ENCODE data around the gene SEMA4C. TPM values are rescaled to one million over a fixed set of nuclear protein-coding genes. Genes with fewer than 3 reads are reported as not detected.

The SEMA4C gene
- polyA plus RNA-seq, 2 of the 4 experiments (the other 2 are of a cell fraction), result 11.0 to 14.4 TPM

DNA sequence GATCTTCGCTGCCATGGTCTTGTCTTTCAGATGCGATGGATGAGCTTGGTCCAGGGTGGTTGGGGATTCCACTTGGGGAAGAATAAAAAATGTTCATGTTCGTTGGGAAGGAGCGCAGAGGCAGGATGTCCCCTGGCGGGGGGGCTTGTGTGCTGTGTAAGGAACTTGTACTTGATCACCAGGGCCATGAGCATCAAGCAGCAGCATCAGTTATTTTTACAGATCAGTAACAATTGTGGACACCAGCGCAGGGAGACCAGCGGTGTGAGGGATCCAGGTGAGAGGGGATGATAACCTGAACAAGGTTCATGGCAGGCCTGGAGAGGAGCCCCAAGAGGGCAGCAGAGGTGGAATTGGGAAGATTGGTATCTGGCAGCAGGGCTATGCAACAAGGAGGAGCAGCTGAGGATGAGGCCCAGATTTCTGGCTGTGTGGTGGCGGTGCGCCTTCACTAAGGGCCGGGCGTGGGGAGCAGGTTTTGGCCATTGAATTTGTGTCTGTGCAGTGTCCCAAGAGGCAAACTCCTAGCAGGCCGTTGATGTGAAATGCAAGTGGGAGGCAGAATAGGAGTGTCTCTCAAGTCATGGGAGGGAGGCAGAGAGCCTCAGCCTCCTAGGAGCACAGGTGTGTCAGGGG, 49.9 kb downstream of the SEMA4C start:
- ChIA-PET POLR2A (no interaction called here), CTCF (interaction anchor here (0.9 to 3.7 kb wide), 7 partner anchors 12 to 293 kb away, joined by 3 to 18 read pairs (median 5); partner anchors contain the start of genes ANKRD36 and ANKRD39)
- 94% methylated on average over 12 of the region's 12 CpGs for WGBS (ENCODE audit: missing lambda C conversion rate)
- FAIRE-seq, result no peak
- Histone ChIP-seq H3K9me3 (no peaks in the 10 kb centered on the region), H3K4me3 (no peak overlapping the region), H3K4me1 (peaks cover 42% of the 10 kb centered on the region), H3K27ac (no peak overlapping the region), H3K4me2 (peak overlapping the region; percentile 81; the same call in 1 of the 3 replicates)
- no peak for DNase-seq (ENCODE audit: low read depth in 1 of 2, low spot score in 1 of 2)
- TF ChIP-seq FOXS1 (CRISPR knock-in tag; IDR thresholded peaks at IDR 0.05), result no peak
- no peak for TF ChIP-seq CHD2 (IDR thresholded peaks at IDR 0.05; ENCODE audit: low read length, partially characterized antibody)
- peak in 1 of 2 experiments; percentile 8; a peak in 1 of 5 replicates for TF ChIP-seq RAD21 (conservative IDR thresholded peaks at IDR 0.05 in 1 of 2, IDR thresholded peaks at IDR 0.05 in 1 of 2)
- no peak for TF ChIP-seq RCOR1 (IDR thresholded peaks at IDR 0.05; ENCODE audit: low read depth, low read length)
- ATAC-seq, result no peak

DNA sequence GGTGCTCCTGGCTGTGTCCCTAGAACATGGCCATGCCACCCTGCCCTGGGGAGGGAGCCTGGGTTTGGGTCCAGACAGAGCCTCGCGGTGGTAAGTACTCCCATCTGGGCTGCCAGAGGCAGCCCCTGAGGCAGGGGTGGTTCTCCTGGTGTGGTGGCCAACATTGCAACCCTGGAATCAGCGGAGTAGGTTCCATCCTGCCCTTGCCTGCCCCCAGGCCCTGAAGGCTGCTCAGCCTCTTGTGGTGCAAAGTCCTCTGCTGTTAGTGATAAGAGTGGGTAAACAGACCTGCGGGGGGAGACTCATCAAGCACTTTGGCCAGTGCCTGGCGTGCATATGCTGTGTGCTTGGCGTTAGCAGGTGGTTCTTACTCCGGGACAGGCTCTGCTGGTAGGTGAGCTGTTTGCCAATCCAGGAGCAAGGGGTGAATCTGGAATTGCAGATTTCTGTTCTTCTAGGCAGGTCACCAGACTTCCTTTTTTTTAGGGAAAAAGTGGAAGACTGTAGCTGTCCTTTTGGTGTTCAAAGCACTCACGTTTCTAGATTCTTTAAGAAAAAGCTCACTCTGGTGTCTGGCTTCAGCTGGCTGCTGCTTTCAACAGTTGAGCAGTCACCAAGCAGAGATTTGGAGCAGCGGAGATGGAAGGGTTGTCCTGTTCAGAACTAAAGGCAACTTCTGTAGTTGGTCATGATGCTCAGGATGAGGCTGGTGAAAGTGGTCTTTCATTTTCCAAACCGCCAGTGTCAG, 50.6 kb downstream of the SEMA4C start:
- Histone ChIP-seq H3K4me2 (peak overlapping the region; percentile 81), H3K9me3 (no peaks in the 10 kb centered on the region), H3K27ac (no peak overlapping the region; a peak in 1 of 6 replicates), H3K4me1 (peaks cover 39% of the 10 kb centered on the region), H3K4me3 (no peak overlapping the region)
- ChIA-PET POLR2A (no interaction called here), CTCF (interaction anchor here (0.9 to 3.7 kb wide), 9 partner anchors 9 to 294 kb away, joined by 3 to 18 read pairs (median 4); partner anchors contain the start of genes ANKRD36 and ANKRD39)
- TF ChIP-seq RFX5 (IDR thresholded peaks at IDR 0.05), result no peak
- no peak for TF ChIP-seq HOXB13 (CRISPR knock-in tag; IDR thresholded peaks at IDR 0.05; ENCODE audit: low read depth)
- TF ChIP-seq TFCP2L1 (CRISPR knock-in tag; IDR thresholded peaks at IDR 0.05), result no peak
- no peak for TF ChIP-seq POLR2AphosphoS2 (conservative IDR thresholded peaks at IDR 0.05; ENCODE audit: low read length)
- TF ChIP-seq ESRRA (IDR thresholded peaks at IDR 0.05; ENCODE audit: borderline replicate concordance, low read length), result no peak
- TF ChIP-seq, protein P1, sequence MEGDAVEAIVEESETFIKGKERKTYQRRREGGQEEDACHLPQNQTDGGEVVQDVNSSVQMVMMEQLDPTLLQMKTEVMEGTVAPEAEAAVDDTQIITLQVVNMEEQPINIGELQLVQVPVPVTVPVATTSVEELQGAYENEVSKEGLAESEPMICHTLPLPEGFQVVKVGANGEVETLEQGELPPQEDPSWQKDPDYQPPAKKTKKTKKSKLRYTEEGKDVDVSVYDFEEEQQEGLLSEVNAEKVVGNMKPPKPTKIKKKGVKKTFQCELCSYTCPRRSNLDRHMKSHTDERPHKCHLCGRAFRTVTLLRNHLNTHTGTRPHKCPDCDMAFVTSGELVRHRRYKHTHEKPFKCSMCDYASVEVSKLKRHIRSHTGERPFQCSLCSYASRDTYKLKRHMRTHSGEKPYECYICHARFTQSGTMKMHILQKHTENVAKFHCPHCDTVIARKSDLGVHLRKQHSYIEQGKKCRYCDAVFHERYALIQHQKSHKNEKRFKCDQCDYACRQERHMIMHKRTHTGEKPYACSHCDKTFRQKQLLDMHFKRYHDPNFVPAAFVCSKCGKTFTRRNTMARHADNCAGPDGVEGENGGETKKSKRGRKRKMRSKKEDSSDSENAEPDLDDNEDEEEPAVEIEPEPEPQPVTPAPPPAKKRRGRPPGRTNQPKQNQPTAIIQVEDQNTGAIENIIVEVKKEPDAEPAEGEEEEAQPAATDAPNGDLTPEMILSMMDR (IDR thresholded peaks at IDR 0.05), result no peak
- TF ChIP-seq MAZ (IDR thresholded peaks at IDR 0.05; ENCODE audit: borderline replicate concordance, low read depth, low read length), result no peak
- TF ChIP-seq BHLHE40 (IDR thresholded peaks at IDR 0.05; ENCODE audit: low read depth, low read length), result no peak
- TF ChIP-seq RNF2 (IDR thresholded peaks at IDR 0.05; ENCODE audit: borderline replicate concordance, low read depth), result no peak
- no peak for TF ChIP-seq PBX3 (IDR thresholded peaks at IDR 0.05)
- TF ChIP-seq MAFK (IDR thresholded peaks at IDR 0.05; ENCODE audit: partially characterized antibody), result no peak
- no peak for TF ChIP-seq CEBPB (IDR thresholded peaks at IDR 0.05)
- no peak for TF ChIP-seq RCOR1 (IDR thresholded peaks at IDR 0.05; ENCODE audit: low read depth, low read length)
- TF ChIP-seq HEYL (CRISPR knock-in tag; IDR thresholded peaks at IDR 0.05), result no peak
- TF ChIP-seq JUNB (IDR thresholded peaks at IDR 0.05), result no peak
- TF ChIP-seq POLR2A (IDR thresholded peaks at IDR 0.05; ENCODE audit: low read length), result no peak
- no peak for FAIRE-seq
- peak in 1 of 2 experiments; percentile 37 for DNase-seq (ENCODE audit: low read depth in 1 of 2, low spot score in 1 of 2)
- 71% methylated on average over 8 of the region's 10 CpGs for WGBS (ENCODE audit: missing lambda C conversion rate)
- no peak for ATAC-seq

DNA sequence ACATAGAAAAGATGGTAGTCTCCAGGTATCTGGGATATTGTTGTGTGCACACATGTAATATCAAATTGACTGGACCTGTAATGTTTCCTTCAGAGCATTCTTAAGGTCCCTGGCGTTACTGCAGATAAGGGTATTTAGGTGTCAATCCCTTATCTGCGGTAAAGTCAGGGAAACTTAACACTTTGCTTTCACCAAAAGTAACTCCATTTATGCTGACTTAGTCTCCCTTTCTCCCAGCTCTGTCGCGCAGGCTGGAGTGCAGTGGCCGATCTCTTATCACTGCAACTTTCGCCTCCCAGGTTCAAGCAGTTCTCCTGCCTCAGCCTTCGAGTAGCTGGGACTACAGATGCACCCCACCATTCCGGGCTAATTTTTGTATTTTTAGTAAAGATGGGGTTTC, 52.0 kb downstream of the SEMA4C start:
- Histone ChIP-seq H3K9me3 (no peaks in the 10 kb centered on the region), H3K27ac (no peak overlapping the region), H3K4me3 (peak overlapping the region; percentile 92), H3K4me2 (peak overlapping the region; percentile 81), H3K4me1 (peaks cover 30% of the 10 kb centered on the region)
- FAIRE-seq (no peak), ATAC-seq (no peak), DNase-seq (ENCODE audit: low read depth in 1 of 2, low spot score in 1 of 2) (no peak)
- POLR2A ChIA-PET, result no interaction called here
- WGBS (ENCODE audit: missing lambda C conversion rate), result 95% methylated on average over 8 of the region's 8 CpGs
- CTCF ChIA-PET, result interaction anchor here (0.9 to 3.3 kb wide), 11 partner anchors 8 to 295 kb away, joined by 3 to 24 read pairs (median 4); partner anchors contain the start of genes ANKRD36 and ANKRD39
- no peak for TF ChIP-seq GATA3 (IDR thresholded peaks at IDR 0.05; ENCODE audit: borderline replicate concordance)
- TF ChIP-seq, protein P2, sequence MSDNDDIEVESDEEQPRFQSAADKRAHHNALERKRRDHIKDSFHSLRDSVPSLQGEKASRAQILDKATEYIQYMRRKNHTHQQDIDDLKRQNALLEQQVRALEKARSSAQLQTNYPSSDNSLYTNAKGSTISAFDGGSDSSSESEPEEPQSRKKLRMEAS (IDR thresholded peaks at IDR 0.05), result no peak
- TF ChIP-seq BHLHE40 (IDR thresholded peaks at IDR 0.05; ENCODE audit: low read depth, low read length), result no peak
- TF ChIP-seq ESRRA (IDR thresholded peaks at IDR 0.05; ENCODE audit: borderline replicate concordance, low read length), result no peak
- no peak for TF ChIP-seq SMC3 (IDR thresholded peaks at IDR 0.05)
- TF ChIP-seq HDAC2 (IDR thresholded peaks at IDR 0.05), result no peak
- TF ChIP-seq HEYL (CRISPR knock-in tag; IDR thresholded peaks at IDR 0.05), result no peak
- no peak for TF ChIP-seq ZNF302 (CRISPR knock-in tag; IDR thresholded peaks at IDR 0.05)
- TF ChIP-seq POLR2A (IDR thresholded peaks at IDR 0.05; ENCODE audit: low read length), result no peak
- no peak for TF ChIP-seq PHF8 (IDR thresholded peaks at IDR 0.05; ENCODE audit: borderline replicate concordance, low read depth)
- no peak for TF ChIP-seq RCOR1 (IDR thresholded peaks at IDR 0.05; ENCODE audit: low read depth, low read length)
- TF ChIP-seq CBX8 (IDR thresholded peaks at IDR 0.05), result no peak
- TF ChIP-seq MYC (IDR thresholded peaks at IDR 0.05; ENCODE audit: borderline replicate concordance, low read length), result no peak
